ENCODE results near the gene NARF.

DNA sequence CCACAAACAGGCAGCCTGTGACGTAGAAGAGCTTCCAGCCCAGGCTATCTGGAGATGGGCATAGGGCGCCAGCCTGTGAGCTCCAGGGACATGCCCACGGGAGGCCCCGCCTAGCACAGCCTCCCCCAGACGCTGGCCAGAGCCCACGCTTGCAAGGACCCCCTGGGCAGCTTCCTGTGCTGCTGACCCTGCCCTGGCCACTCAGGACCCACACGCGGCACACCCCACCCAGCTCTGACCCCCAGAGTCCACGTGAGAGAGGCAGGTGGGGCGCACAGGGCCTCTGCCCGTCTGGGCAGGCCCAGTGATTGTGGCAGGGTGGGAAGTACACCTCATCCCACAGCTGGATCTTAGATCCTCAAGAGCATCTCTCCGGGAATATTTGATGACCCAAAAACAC is 11.9 kb upstream of the NARF start:
- TF ChIP-seq, protein P1, sequence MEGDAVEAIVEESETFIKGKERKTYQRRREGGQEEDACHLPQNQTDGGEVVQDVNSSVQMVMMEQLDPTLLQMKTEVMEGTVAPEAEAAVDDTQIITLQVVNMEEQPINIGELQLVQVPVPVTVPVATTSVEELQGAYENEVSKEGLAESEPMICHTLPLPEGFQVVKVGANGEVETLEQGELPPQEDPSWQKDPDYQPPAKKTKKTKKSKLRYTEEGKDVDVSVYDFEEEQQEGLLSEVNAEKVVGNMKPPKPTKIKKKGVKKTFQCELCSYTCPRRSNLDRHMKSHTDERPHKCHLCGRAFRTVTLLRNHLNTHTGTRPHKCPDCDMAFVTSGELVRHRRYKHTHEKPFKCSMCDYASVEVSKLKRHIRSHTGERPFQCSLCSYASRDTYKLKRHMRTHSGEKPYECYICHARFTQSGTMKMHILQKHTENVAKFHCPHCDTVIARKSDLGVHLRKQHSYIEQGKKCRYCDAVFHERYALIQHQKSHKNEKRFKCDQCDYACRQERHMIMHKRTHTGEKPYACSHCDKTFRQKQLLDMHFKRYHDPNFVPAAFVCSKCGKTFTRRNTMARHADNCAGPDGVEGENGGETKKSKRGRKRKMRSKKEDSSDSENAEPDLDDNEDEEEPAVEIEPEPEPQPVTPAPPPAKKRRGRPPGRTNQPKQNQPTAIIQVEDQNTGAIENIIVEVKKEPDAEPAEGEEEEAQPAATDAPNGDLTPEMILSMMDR (conservative IDR thresholded peaks at IDR 0.05; ENCODE audit: low read depth, low read length) = no peak
- TF ChIP-seq EZH2 (IDR thresholded peaks at IDR 0.05; ENCODE audit: low read length, unreplicated experiment) = no peak
